Measurements from ENCODE around the gene MAP2. TPM values are rescaled to one million over a fixed set of nuclear protein-coding genes. Genes with fewer than 3 reads are reported as not detected.

MAP2 gene
- total and polyA plus RNA-seq, 2 donors (not counting 3 experiments of a cell fraction or from before 2014, with no cell fraction given) = 19.4 to 46.1 TPM

DNA sequence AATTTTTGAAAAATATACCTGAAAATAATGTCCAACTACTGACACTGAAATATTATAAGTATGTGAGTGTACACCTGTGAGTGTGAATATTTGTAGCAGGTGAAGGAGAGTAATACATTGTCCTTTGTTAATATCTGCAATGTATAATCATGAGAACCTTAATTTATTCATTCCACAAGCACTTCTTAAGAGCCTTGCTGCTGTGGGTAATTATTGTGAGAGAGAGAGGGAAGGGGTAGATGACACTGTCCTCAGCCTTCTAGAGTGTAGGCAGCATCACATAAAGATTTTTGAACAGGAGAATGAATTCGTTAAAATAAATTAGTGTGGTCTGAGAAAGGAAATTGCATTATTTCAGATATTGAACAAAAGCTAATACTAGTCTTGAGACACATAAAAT lies 157.2 kb downstream of the MAP2 start:
- DNase-seq (ENCODE audit: low read depth, low spot score) = no peak
- Histone ChIP-seq H3K79me2 (ENCODE audit: control insufficient read depth, insufficient read depth, low read length) (no peaks in the 10 kb centered on the region), H3K4me3 (replicated peaks in 1 of 3; ENCODE audit: insufficient read depth in 1 of 3, low read depth in 1 of 3, low read length in 3 of 3) (no peak overlapping the region), H4K20me1 (replicated peaks; ENCODE audit: control insufficient read depth, extremely low read depth, insufficient read depth, low read length) (no peaks in the 10 kb centered on the region), H3K4me1 (ENCODE audit: control insufficient read depth, extremely low read depth, insufficient read depth, low read length) (no peaks in the 10 kb centered on the region), H3K36me3 (ENCODE audit: control insufficient read depth in 2 of 2, extremely low read depth in 1 of 2, insufficient read depth in 2 of 2, low read length in 2 of 2) (no peaks in the 10 kb centered on the region), H2AFZ (ENCODE audit: low read depth, low read length) (no peak overlapping the region), H3K9ac (replicated peaks; ENCODE audit: extremely low read depth, insufficient read depth, low read length) (no peak overlapping the region), H3K27me3 (ENCODE audit: control insufficient read depth in 2 of 2, insufficient read depth in 2 of 2, low read length in 2 of 2) (no peaks in the 10 kb centered on the region), H3K27ac (ENCODE audit: insufficient read depth, low read depth, low read length) (no peak overlapping the region), H3K9me3 (replicated peaks; ENCODE audit: control insufficient read depth, insufficient read depth, low read length) (no peaks in the 10 kb centered on the region), H3K9me1 (replicated peaks; ENCODE audit: control insufficient read depth, extremely low read depth, insufficient read depth, low read length) (no peaks in the 10 kb centered on the region), H3K4me2 (ENCODE audit: insufficient read depth, low read length) (no peak overlapping the region)
- CTCF ChIA-PET = no interaction called here
- TF ChIP-seq POLR2AphosphoS5 (IDR thresholded peaks at IDR 0.05; ENCODE audit: insufficient read depth, low read depth, low read length) = no peak
- no peak for TF ChIP-seq MYC (IDR thresholded peaks at IDR 0.05; ENCODE audit: low read depth, low read length)
- no peak for TF ChIP-seq POLR2A (IDR thresholded peaks at IDR 0.05; ENCODE audit: low read depth, low read length)
- TF ChIP-seq, protein P1, sequence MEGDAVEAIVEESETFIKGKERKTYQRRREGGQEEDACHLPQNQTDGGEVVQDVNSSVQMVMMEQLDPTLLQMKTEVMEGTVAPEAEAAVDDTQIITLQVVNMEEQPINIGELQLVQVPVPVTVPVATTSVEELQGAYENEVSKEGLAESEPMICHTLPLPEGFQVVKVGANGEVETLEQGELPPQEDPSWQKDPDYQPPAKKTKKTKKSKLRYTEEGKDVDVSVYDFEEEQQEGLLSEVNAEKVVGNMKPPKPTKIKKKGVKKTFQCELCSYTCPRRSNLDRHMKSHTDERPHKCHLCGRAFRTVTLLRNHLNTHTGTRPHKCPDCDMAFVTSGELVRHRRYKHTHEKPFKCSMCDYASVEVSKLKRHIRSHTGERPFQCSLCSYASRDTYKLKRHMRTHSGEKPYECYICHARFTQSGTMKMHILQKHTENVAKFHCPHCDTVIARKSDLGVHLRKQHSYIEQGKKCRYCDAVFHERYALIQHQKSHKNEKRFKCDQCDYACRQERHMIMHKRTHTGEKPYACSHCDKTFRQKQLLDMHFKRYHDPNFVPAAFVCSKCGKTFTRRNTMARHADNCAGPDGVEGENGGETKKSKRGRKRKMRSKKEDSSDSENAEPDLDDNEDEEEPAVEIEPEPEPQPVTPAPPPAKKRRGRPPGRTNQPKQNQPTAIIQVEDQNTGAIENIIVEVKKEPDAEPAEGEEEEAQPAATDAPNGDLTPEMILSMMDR (IDR thresholded peaks at IDR 0.05; ENCODE audit: extremely low read depth in 1 of 2, insufficient read depth in 1 of 2, low read depth in 1 of 2, low read length in 2 of 2) = no peak
- no peak for TF ChIP-seq EZH2 (IDR thresholded peaks at IDR 0.05; ENCODE audit: borderline replicate concordance, low read depth, low read length, severe bottlenecking)
- TF ChIP-seq JUN (IDR thresholded peaks at IDR 0.05; ENCODE audit: borderline replicate concordance, insufficient read depth, insufficient read length, low read depth) = no peak
- TF ChIP-seq, protein P2, sequence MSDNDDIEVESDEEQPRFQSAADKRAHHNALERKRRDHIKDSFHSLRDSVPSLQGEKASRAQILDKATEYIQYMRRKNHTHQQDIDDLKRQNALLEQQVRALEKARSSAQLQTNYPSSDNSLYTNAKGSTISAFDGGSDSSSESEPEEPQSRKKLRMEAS (IDR thresholded peaks at IDR 0.05; ENCODE audit: insufficient read depth, insufficient read length) = no peak
- no peak for TF ChIP-seq GATA2 (IDR thresholded peaks at IDR 0.05; ENCODE audit: insufficient read depth, insufficient read length, low read depth, low read length)
- no peak for TF ChIP-seq FOS (IDR thresholded peaks at IDR 0.05; ENCODE audit: borderline replicate concordance, insufficient read depth, low read length)
- dilution Hi-C loops (cut with MboI; ENCODE audit: extremely low pct_ligation_motif_present, low sequenced_read_pairs) = no loop called here
- POLR2A ChIA-PET = no interaction called here
- FAIRE-seq = no peak
- intact Hi-C loops (cut with micrococcal nuclease) = no loop called here
- BruUV-seq (replicated peaks) = no TSS peak

Measured in endothelial cell of umbilical vein (primary cell).